HG03103 (cell line): ENCODE measurements around the gene EZH2.

ENCODE experiments used
- ATAC-seq: cut with Tn5 transposase; IDR thresholded peaks from one replicate; pipeline ENCODE4 v1.9.1; 2021; ENCODE audit warnings: low read depth; ENCODE audit not compliant: unreplicated experiment

The EZH2 gene

GRCh38 chr7:148814922-148815559 is 69.0 kb downstream of the EZH2 start:
- ATAC-seq, result no peak

- no peak for ATAC-seq
Measured at GRCh38 chr7:148813890-148814289, 70.2 kb downstream of the EZH2 start.

GRCh38 chr7:148811892-148812291 is 72.2 kb downstream of the EZH2 start:
- ATAC-seq, result no peak

GRCh38 chr7:148809856-148810255 is 74.2 kb downstream of the EZH2 start:
- ATAC-seq, result no peak

- ATAC-seq, result no peak
Measured at GRCh38 chr7:148807436-148807835, 76.7 kb downstream of the EZH2 start.

- no peak for ATAC-seq
Measured at GRCh38 chr7:148806187-148806586, 77.9 kb downstream of the EZH2 start.

- no peak for ATAC-seq
Measured at GRCh38 chr7:148804343-148805235, 79.5 kb downstream of the EZH2 start.

GRCh38 chr7:148803094-148803493 is 81.0 kb downstream of the EZH2 start:
- no peak for ATAC-seq

GRCh38 chr7:148802101-148802493 is 82.0 kb downstream of the EZH2 start:
- no peak for ATAC-seq

- ATAC-seq, result no peak
Measured at GRCh38 chr7:148800677-148801076, 83.4 kb downstream of the EZH2 start.

GRCh38 chr7:148799893-148800555 is 84.1 kb downstream of the EZH2 start:
- no peak for ATAC-seq

GRCh38 chr7:148796841-148797240 is 87.2 kb downstream of the EZH2 start:
- ATAC-seq, result no peak

- no peak for ATAC-seq
Measured at GRCh38 chr7:148794476-148794875, 89.6 kb downstream of the EZH2 start.

- no peak for ATAC-seq
Measured at GRCh38 chr7:148793590-148793989, 90.5 kb downstream of the EZH2 start.

- ATAC-seq, result no peak
Measured at GRCh38 chr7:148791546-148791945, 92.5 kb downstream of the EZH2 start.

- ATAC-seq, result no peak
Measured at GRCh38 chr7:148790850-148791249, 93.2 kb downstream of the EZH2 start.

- ATAC-seq, result no peak
Measured at GRCh38 chr7:148790131-148790726, 93.9 kb downstream of the EZH2 start.

- ATAC-seq, result no peak
Measured at GRCh38 chr7:148789220-148789619, 94.9 kb downstream of the EZH2 start.

GRCh38 chr7:148787571-148788295 is 96.4 kb downstream of the EZH2 start:
- ATAC-seq, result no peak

- ATAC-seq, result no peak
Measured at GRCh38 chr7:148783801-148784527, 100.1 kb downstream of the EZH2 start.
